DND-41 (cell line): ENCODE measurements around the gene FTL.

Source experiments
- ATAC-seq: fragments of 200-7000 bp; cut with Tn5 transposase; 3 replicates; pipeline ENCODE4 v1.9.1; 2021; ENCODE audit warnings: low read depth; ENCODE audit not compliant: insufficient read depth
- DNase-seq: peaks from one replicate; pipeline ENCODE4 v3.0.0-alpha.2; 2020
- H2AFZ ChIP-seq: 2 replicates; pipeline ENCODE4 v1.6.0; 2012; ENCODE audit warnings: low read depth, low read length
- H3K27ac ChIP-seq: 2 replicates; pipeline ENCODE4 v1.5.1; 2012; ENCODE audit warnings: low read length, inconsistent platforms
- H3K27me3 ChIP-seq: fragments of 200-600 bp; sonication (generic); 2 replicates; pipeline ENCODE4 v1.6.0; 2012; ENCODE audit warnings: low read length, mild to moderate bottlenecking, inconsistent platforms; ENCODE audit not compliant: insufficient read depth, poor library complexity
- H3K36me3 ChIP-seq: 2 replicates; pipeline ENCODE4 v1.5.1; 2012; ENCODE audit warnings: low read length, inconsistent platforms; ENCODE audit not compliant: insufficient read depth
- H3K4me1 ChIP-seq: 2 replicates; pipeline ENCODE4 v1.5.1; 2012; ENCODE audit warnings: mild to moderate bottlenecking, low read length; ENCODE audit not compliant: insufficient read depth
- H3K4me2 ChIP-seq: 2 replicates; pipeline ENCODE4 v1.6.0; 2012; ENCODE audit warnings: mild to moderate bottlenecking, moderate library complexity, low read length, inconsistent platforms; ENCODE audit not compliant: insufficient read depth
- H3K4me3 ChIP-seq, 2 experiments: fragments of 200-600 bp in 1 of 2; shearing (Covaris generic) in 1 of 2; 2 replicates each; pipeline ENCODE4 v1.5.1; 2012 to 2016; ENCODE audit warnings: inconsistent platforms in 2 of 2, low read length in 2 of 2, mild to moderate bottlenecking in 2 of 2, low read depth in 1 of 2, moderate library complexity in 1 of 2
- H3K79me2 ChIP-seq: 2 replicates; pipeline ENCODE4 v1.6.0; 2012; ENCODE audit warnings: low read length, inconsistent platforms; ENCODE audit not compliant: insufficient read depth
- H3K9ac ChIP-seq: 2 replicates; pipeline ENCODE4 v1.6.0; 2012; ENCODE audit warnings: low read depth, mild to moderate bottlenecking, inconsistent platforms, low read length, moderate library complexity
- H3K9me3 ChIP-seq: 2 replicates; pipeline ENCODE4 v1.5.1; 2012; ENCODE audit warnings: low read length, moderate library complexity, mild to moderate bottlenecking, inconsistent platforms; ENCODE audit not compliant: insufficient read depth, severe bottlenecking
- H4K20me1 ChIP-seq: 2 replicates; pipeline ENCODE4 v1.6.0; 2012; ENCODE audit warnings: low read length; ENCODE audit not compliant: insufficient read depth
- EZH2 ChIP-seq: IDR thresholded peaks from 3 replicates; pipeline ENCODE4 v1.6.1; 2012; ENCODE audit warnings: borderline replicate concordance, low read depth, mild to moderate bottlenecking, moderate library complexity, low read length, inconsistent platforms; ENCODE audit not compliant: severe bottlenecking
- TF ChIP-seq, protein P1 (sequence below): IDR thresholded peaks from 2 replicates; pipeline ENCODE4 v1.5.1; 2012; ENCODE audit warnings: borderline replicate concordance, low read length, moderate library complexity, mild to moderate bottlenecking; ENCODE audit not compliant: poor library complexity, severe bottlenecking; ENCODE audit errors: extremely low read depth

FTL gene

DNA sequence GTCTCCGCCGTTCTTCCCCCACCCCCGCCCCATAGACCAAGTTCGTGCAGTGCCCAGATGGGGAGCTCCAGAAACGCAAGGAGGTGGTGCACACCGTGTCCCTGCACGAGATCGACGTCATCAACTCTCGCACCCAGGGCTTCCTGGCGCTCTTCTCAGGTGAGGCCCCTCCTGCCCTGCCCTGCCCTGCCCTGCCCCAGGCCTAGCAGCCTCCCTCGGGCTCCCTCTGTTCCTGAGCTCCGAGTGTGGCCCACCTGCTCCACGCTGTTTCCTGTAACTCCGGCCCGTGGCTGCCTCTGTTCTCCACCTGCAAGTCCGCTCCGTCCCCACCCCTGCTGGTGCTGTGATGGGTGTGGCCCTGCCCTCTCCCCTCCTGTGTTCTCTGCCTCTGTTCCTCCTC is 45.3 kb downstream of the FTL start:
- no peak overlapping the region for H2AFZ ChIP-seq
- no peaks in the 10 kb centered on the region for H3K9me3 ChIP-seq
- H3K27ac ChIP-seq: no peak overlapping the region
- peaks cover 24% of the 10 kb centered on the region for H4K20me1 ChIP-seq
- ATAC-seq (0 out of 3 replicates have a peak, but pooled peaks have one; percentile 16), DNase-seq (no peak)
- H3K27me3 ChIP-seq: no peaks in the 10 kb centered on the region
- no peaks in the 10 kb centered on the region for H3K79me2 ChIP-seq
- H3K4me2 ChIP-seq: no peak overlapping the region
- H3K4me3 ChIP-seq: no peak overlapping the region
- peaks cover 85% of the 10 kb centered on the region for H3K36me3 ChIP-seq
- H3K4me1 ChIP-seq: no peaks in the 10 kb centered on the region
- H3K9ac ChIP-seq: no peak overlapping the region
- TF ChIP-seq, protein P1, sequence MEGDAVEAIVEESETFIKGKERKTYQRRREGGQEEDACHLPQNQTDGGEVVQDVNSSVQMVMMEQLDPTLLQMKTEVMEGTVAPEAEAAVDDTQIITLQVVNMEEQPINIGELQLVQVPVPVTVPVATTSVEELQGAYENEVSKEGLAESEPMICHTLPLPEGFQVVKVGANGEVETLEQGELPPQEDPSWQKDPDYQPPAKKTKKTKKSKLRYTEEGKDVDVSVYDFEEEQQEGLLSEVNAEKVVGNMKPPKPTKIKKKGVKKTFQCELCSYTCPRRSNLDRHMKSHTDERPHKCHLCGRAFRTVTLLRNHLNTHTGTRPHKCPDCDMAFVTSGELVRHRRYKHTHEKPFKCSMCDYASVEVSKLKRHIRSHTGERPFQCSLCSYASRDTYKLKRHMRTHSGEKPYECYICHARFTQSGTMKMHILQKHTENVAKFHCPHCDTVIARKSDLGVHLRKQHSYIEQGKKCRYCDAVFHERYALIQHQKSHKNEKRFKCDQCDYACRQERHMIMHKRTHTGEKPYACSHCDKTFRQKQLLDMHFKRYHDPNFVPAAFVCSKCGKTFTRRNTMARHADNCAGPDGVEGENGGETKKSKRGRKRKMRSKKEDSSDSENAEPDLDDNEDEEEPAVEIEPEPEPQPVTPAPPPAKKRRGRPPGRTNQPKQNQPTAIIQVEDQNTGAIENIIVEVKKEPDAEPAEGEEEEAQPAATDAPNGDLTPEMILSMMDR: no peak
- no peak for TF ChIP-seq EZH2

DNA sequence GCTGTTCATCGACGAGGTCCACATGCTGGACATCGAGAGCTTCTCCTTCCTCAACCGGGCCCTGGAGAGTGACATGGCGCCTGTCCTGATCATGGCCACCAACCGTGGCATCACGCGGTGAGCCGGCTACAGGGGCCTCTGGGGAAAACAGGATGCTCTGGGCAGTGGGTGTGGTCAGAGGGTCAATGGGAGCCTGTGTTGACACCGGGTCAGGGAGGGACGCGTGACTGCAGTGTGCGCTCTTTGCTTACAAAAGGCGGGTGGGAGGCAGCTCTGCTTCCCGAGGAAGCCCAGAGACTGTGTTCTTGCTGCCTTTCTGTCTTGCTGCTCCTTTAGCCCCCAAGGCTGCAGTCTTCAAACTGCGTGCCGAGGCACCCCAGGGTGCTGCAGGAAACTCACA is 46.1 kb downstream of the FTL start:
- H3K4me2 ChIP-seq: no peak overlapping the region
- no peaks in the 10 kb centered on the region for H3K9me3 ChIP-seq
- no peak overlapping the region for H3K27ac ChIP-seq
- H4K20me1 ChIP-seq: peaks cover 25% of the 10 kb centered on the region
- no peak overlapping the region for H2AFZ ChIP-seq
- H3K9ac ChIP-seq: no peak overlapping the region
- H3K79me2 ChIP-seq: no peaks in the 10 kb centered on the region
- no peaks in the 10 kb centered on the region for H3K4me1 ChIP-seq
- TF ChIP-seq EZH2: no peak
- TF ChIP-seq, protein P1: no peak
- H3K36me3 ChIP-seq: peaks cover 85% of the 10 kb centered on the region
- no peak overlapping the region for H3K4me3 ChIP-seq
- no peak for ATAC-seq
- DNase-seq: no peak
- H3K27me3 ChIP-seq: no peaks in the 10 kb centered on the region

GRCh38 chr19:49014123-49014869 is 49.2 kb downstream of the FTL start:
- DNase-seq (no peak), ATAC-seq (no peak)
- Histone ChIP-seq H4K20me1 (peaks cover 22% of the 10 kb centered on the region; the same call in 1 of the 2 replicates), H3K4me1 (no peaks in the 10 kb centered on the region), H3K9me3 (no peaks in the 10 kb centered on the region), H3K4me2 (no peak overlapping the region), H3K4me3 (no peak overlapping the region), H3K9ac (no peak overlapping the region), H3K27ac (no peak overlapping the region), H3K79me2 (no peaks in the 10 kb centered on the region), H3K27me3 (peaks cover 3% of the 10 kb centered on the region), H3K36me3 (peaks cover 71% of the 10 kb centered on the region), H2AFZ (no peak overlapping the region)
- TF ChIP-seq, protein P1: no peak
- no peak for TF ChIP-seq EZH2
